ENCODE measurements around the gene NEU3.

- TF ChIP-seq CTCF (IDR thresholded peaks at IDR 0.05; ENCODE audit: insufficient read depth, low read depth, low read length) (no peak), EZH2 (IDR thresholded peaks at IDR 0.05; ENCODE audit: insufficient read depth, low read length) (no peak)
Measured at GRCh38 chr11:74948898-74949752, 39.6 kb upstream of the NEU3 start, which contains the start of the genes SPCS2 and XRRA1.

Data from astrocyte (in vitro differentiated cells and primary cell).